Hepatocyte (in vitro differentiated cells): Measurements from ENCODE around the gene SMOC1. TPM values are rescaled to one million over a fixed set of nuclear protein-coding genes. Genes with fewer than 3 reads are reported as not detected.

Experiments
- DNase-seq: peaks from one replicate; pipeline ENCODE4 v3.0.0-alpha.2; 2016; ENCODE audit warnings: low spot score
- H2AFZ ChIP-seq: fragments of 200-600 bp; sonication (generic); 2 replicates; pipeline ENCODE4 v1.6.0; 2016; ENCODE audit warnings: antibody characterized with exemption, mild to moderate bottlenecking
- H3K27ac ChIP-seq: fragments of 200-600 bp; sonication (generic); 2 replicates; pipeline ENCODE4 v1.5.1; 2016; ENCODE audit warnings: mild to moderate bottlenecking
- H3K27me3 ChIP-seq: fragments of 200-600 bp; sonication (generic); 2 replicates; pipeline ENCODE4 v1.6.1; 2016
- H3K36me3 ChIP-seq: fragments of 200-600 bp; sonication (generic); replicated peaks from 2 replicates; pipeline ENCODE4 v1.5.1; 2016; ENCODE audit warnings: low read depth; ENCODE audit not compliant: insufficient read depth
- H3K4me1 ChIP-seq: fragments of 200-600 bp; sonication (generic); 2 replicates; pipeline ENCODE4 v1.5.1; 2016; ENCODE audit warnings: mild to moderate bottlenecking, moderate library complexity; ENCODE audit not compliant: insufficient read depth
- H3K4me2 ChIP-seq: fragments of 200-600 bp; sonication (generic); 2 replicates; pipeline ENCODE4 v1.6.0; 2016
- H3K4me3 ChIP-seq: fragments of 200-600 bp; sonication (generic); 2 replicates; pipeline ENCODE4 v1.5.1; 2016; ENCODE audit warnings: mild to moderate bottlenecking
- H3K79me2 ChIP-seq: fragments of 200-600 bp; sonication (generic); 2 replicates; pipeline ENCODE4 v1.6.0; 2017; ENCODE audit warnings: mild to moderate bottlenecking
- H3K9me2 ChIP-seq: fragments of 200-600 bp; sonication (generic); replicated peaks from 2 replicates; pipeline ENCODE4 v1.6.0; 2017; ENCODE audit warnings: mild to moderate bottlenecking; ENCODE audit not compliant: insufficient read depth
- H3K9me3 ChIP-seq: fragments of 200-600 bp; sonication (generic); 2 replicates; pipeline ENCODE4 v1.5.1; 2016; ENCODE audit warnings: low read depth, mild to moderate bottlenecking
- H4K20me1 ChIP-seq: fragments of 200-600 bp; sonication (generic); 2 replicates; pipeline ENCODE4 v1.6.0; 2016; ENCODE audit warnings: mild to moderate bottlenecking; ENCODE audit not compliant: insufficient read depth, poor library complexity, severe bottlenecking
- EZH2 ChIP-seq: fragments of 200-600 bp; sonication (generic); IDR thresholded peaks from 2 replicates; pipeline ENCODE4 v1.6.1; 2016; ENCODE audit warnings: antibody characterized with exemption, mild to moderate bottlenecking, borderline replicate concordance
- EZH2phosphoT487 ChIP-seq: fragments of 200-600 bp; sonication (generic); IDR thresholded peaks from one replicate; pipeline ENCODE4 v1.6.1; 2018; ENCODE audit warnings: antibody characterized with exemption, mild to moderate bottlenecking, low read depth, moderate library complexity; ENCODE audit not compliant: unreplicated experiment, severe bottlenecking
- WGBS: methylation state at CpG from one replicate; pipeline ENCODE4 v1.1.6; 2016; ENCODE audit warnings: low lambda C conversion rate; ENCODE audit errors: missing lambda C conversion rate; 5-methylcytosine and 5-hydroxymethylcytosine counted together
- polyA plus RNA-seq: library from polyadenylated mRNA; unstranded; fragments of >200 nt; fragmentation: Nextera tagmentation; extraction: Ambion mirVana; gene quantifications from 2 replicates; pipeline ENCODE4 v1.2.1, GENCODE V29; 2016
- total RNA-seq: library from RNA; depleted of rRNA; stranded (reverse); fragments of >200 nt; gene quantifications from 2 replicates; pipeline ENCODE4 v1.2.3, GENCODE V29; 2014
- TF ChIP-seq, protein P1 (sequence below): fragments of 200-600 bp; sonication (generic); IDR thresholded peaks from 2 replicates; pipeline ENCODE4 v1.5.1; 2016; ENCODE audit warnings: antibody characterized with exemption, mild to moderate bottlenecking; ENCODE audit not compliant: poor library complexity

Gene SMOC1
- total and polyA plus RNA-seq, 2 experiments from 2014 or later: 2.1 to 6.2 TPM

DNA sequence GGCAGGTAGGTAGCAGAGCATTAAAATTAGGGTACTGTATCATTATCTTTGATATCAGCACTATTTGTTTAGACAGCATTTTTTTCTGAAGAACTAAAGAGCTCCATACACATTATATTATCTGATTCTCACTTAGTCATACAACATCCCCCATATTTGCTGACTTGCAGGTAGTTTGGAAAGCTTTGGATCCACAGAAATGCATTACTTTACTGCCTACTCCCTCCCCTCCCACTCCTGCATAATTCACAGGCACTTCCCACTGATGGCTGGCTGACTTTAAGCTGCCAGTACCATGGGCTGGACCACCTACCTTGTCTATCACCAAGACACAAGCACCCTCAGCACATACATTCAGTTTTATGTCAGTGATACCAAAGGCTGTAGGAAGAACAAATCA is 199.1 kb downstream of the SMOC1 start:
- TF ChIP-seq EZH2phosphoT487 (no peak), EZH2 (no peak)
- TF ChIP-seq, protein P1, sequence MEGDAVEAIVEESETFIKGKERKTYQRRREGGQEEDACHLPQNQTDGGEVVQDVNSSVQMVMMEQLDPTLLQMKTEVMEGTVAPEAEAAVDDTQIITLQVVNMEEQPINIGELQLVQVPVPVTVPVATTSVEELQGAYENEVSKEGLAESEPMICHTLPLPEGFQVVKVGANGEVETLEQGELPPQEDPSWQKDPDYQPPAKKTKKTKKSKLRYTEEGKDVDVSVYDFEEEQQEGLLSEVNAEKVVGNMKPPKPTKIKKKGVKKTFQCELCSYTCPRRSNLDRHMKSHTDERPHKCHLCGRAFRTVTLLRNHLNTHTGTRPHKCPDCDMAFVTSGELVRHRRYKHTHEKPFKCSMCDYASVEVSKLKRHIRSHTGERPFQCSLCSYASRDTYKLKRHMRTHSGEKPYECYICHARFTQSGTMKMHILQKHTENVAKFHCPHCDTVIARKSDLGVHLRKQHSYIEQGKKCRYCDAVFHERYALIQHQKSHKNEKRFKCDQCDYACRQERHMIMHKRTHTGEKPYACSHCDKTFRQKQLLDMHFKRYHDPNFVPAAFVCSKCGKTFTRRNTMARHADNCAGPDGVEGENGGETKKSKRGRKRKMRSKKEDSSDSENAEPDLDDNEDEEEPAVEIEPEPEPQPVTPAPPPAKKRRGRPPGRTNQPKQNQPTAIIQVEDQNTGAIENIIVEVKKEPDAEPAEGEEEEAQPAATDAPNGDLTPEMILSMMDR: no peak
- Histone ChIP-seq H3K27ac (no peak overlapping the region), H3K4me1 (no peaks in the 10 kb centered on the region), H3K9me2 (no peaks in the 10 kb centered on the region), H3K79me2 (no peaks in the 10 kb centered on the region), H3K9me3 (no peaks in the 10 kb centered on the region), H3K27me3 (peaks cover 7% of the 10 kb centered on the region), H3K36me3 (no peaks in the 10 kb centered on the region), H2AFZ (no peak overlapping the region), H4K20me1 (no peaks in the 10 kb centered on the region), H3K4me3 (no peak overlapping the region), H3K4me2 (no peak overlapping the region)
- no peak for DNase-seq

DNA sequence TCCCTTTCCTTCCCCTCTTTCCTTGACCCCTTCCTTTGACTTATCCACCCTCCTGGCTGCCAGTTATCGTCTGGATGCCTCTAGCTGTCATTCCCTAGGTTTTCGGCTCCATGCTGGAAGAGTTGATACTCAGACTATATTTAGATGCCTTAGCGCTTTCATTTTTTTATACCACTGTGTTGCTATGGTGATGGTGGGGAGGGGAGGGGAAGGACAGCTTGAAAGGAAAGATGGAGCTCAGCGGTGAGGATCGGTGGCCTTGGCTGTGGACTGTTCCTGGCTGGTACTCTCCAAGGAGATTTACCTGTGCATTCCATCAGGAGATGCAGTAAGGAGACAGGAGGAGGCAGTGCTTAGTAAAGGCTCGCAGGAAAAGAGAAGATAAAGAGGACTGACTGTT is 200.9 kb downstream of the SMOC1 start:
- TF ChIP-seq EZH2: no peak
- TF ChIP-seq, protein P1: no peak
- TF ChIP-seq EZH2phosphoT487: no peak
- Histone ChIP-seq H3K4me3 (no peak overlapping the region), H3K27me3 (peaks cover 14% of the 10 kb centered on the region), H3K36me3 (no peaks in the 10 kb centered on the region), H3K9me3 (no peaks in the 10 kb centered on the region), H3K4me2 (no peak overlapping the region), H2AFZ (no peak overlapping the region), H3K27ac (no peak overlapping the region), H3K79me2 (no peaks in the 10 kb centered on the region), H3K4me1 (no peaks in the 10 kb centered on the region), H4K20me1 (no peaks in the 10 kb centered on the region), H3K9me2 (no peaks in the 10 kb centered on the region)
- DNase-seq: no peak
- WGBS: 91% methylated on average over 6 of the region's 6 CpGs

Other genes with a start within 250 kb of the SMOC1 start
- gene SRSF5, start 112.3 kb upstream of the SMOC1 start, total RNA-seq: 262 and 263 TPM in 2 replicates
- gene SRSF5, start 112.3 kb upstream of the SMOC1 start, polyA plus RNA-seq: 386 and 447 TPM in 2 replicates
- 1.7 and 3.0 TPM in 2 replicates for gene SLC10A1, start 82.2 kb upstream of the SMOC1 start, total RNA-seq
- 0.96 and 2.9 TPM in 2 replicates for gene SLC10A1, start 82.2 kb upstream of the SMOC1 start, polyA plus RNA-seq